ENCODE data around the gene MVB12B.
A peak's percentile ranks its signal among the peaks of the same experiment; 100 is the strongest.

The MVB12B gene

GRCh38 chr9:126391713-126392661 is 65.4 kb downstream of the MVB12B start:
- TF ChIP-seq CTCF (IDR thresholded peaks at IDR 0.05; ENCODE audit: poor library complexity, severe bottlenecking) = no peak
- H3K4me3 ChIP-seq (ENCODE audit: severe bottlenecking) = no peak overlapping the region
- DNase-seq (ENCODE audit: low spot score) (no peak), ATAC-seq (ENCODE audit: low read depth) (no peak)
- H3K9me3 ChIP-seq (ENCODE audit: severe bottlenecking) = no peaks in the 10 kb centered on the region
- H3K27ac ChIP-seq (ENCODE audit: poor library complexity, severe bottlenecking) = no peak overlapping the region
- peaks cover 11% of the 10 kb centered on the region for H3K4me1 ChIP-seq (ENCODE audit: insufficient read depth, poor library complexity, severe bottlenecking)
- no peaks in the 10 kb centered on the region for H3K27me3 ChIP-seq (ENCODE audit: insufficient read depth, poor library complexity, severe bottlenecking)
- H3K36me3 ChIP-seq (ENCODE audit: low read depth) = no peaks in the 10 kb centered on the region

- TF ChIP-seq CTCF (IDR thresholded peaks at IDR 0.05; ENCODE audit: poor library complexity, severe bottlenecking) = no peak
- no peak for ATAC-seq (ENCODE audit: low read depth)
Observed at GRCh38 chr9:126392662-126393371, 66.2 kb downstream of the MVB12B start.

GRCh38 chr9:126393876-126394275 is 67.2 kb downstream of the MVB12B start:
- ATAC-seq (ENCODE audit: low read depth) = no peak
- H3K4me3 ChIP-seq (ENCODE audit: severe bottlenecking) = no peak overlapping the region
- H3K27me3 ChIP-seq (ENCODE audit: insufficient read depth, poor library complexity, severe bottlenecking) = no peaks in the 10 kb centered on the region
- H3K9me3 ChIP-seq (ENCODE audit: severe bottlenecking) = no peaks in the 10 kb centered on the region
- H3K36me3 ChIP-seq (ENCODE audit: low read depth) = no peaks in the 10 kb centered on the region
- H3K27ac ChIP-seq (ENCODE audit: poor library complexity, severe bottlenecking) = no peak overlapping the region
- TF ChIP-seq CTCF (IDR thresholded peaks at IDR 0.05; ENCODE audit: poor library complexity, severe bottlenecking) = no peak
- H3K4me1 ChIP-seq (ENCODE audit: insufficient read depth, poor library complexity, severe bottlenecking) = peaks cover 11% of the 10 kb centered on the region
- DNase-seq (ENCODE audit: low spot score) = no peak

More at GRCh38 chr9:126392662-126393371, 66.2 kb downstream of the MVB12B start:
- no peaks in the 10 kb centered on the region for H3K9me3 ChIP-seq (ENCODE audit: severe bottlenecking)
- H3K4me1 ChIP-seq (ENCODE audit: insufficient read depth, poor library complexity, severe bottlenecking) = peaks cover 11% of the 10 kb centered on the region
- no peaks in the 10 kb centered on the region for H3K36me3 ChIP-seq (ENCODE audit: low read depth)
- H3K27me3 ChIP-seq (ENCODE audit: insufficient read depth, poor library complexity, severe bottlenecking) = no peaks in the 10 kb centered on the region
- H3K27ac ChIP-seq (ENCODE audit: poor library complexity, severe bottlenecking) = no peak overlapping the region
- DNase-seq (ENCODE audit: low spot score) = no peak
- no peak overlapping the region for H3K4me3 ChIP-seq (ENCODE audit: severe bottlenecking)

- no peaks in the 10 kb centered on the region for H3K36me3 ChIP-seq (ENCODE audit: low read depth)
- H3K27ac ChIP-seq (ENCODE audit: poor library complexity, severe bottlenecking) = peak overlapping the region; percentile 12
- H3K4me3 ChIP-seq (ENCODE audit: severe bottlenecking) = no peak overlapping the region
- no peaks in the 10 kb centered on the region for H3K27me3 ChIP-seq (ENCODE audit: insufficient read depth, poor library complexity, severe bottlenecking)
- no peak for ATAC-seq (ENCODE audit: low read depth)
- no peak for TF ChIP-seq CTCF (IDR thresholded peaks at IDR 0.05; ENCODE audit: poor library complexity, severe bottlenecking)
- H3K4me1 ChIP-seq (ENCODE audit: insufficient read depth, poor library complexity, severe bottlenecking) = peaks cover 11% of the 10 kb centered on the region
- DNase-seq (ENCODE audit: low spot score) = no peak
- no peaks in the 10 kb centered on the region for H3K9me3 ChIP-seq (ENCODE audit: severe bottlenecking)
Observed at GRCh38 chr9:126394802-126395201, 68.2 kb downstream of the MVB12B start.

All from RWPE2 (cell line).